ENCODE data around the gene KRT7. TPM values are rescaled to one million over a fixed set of nuclear protein-coding genes. Genes with fewer than 3 reads are reported as not detected.

Gene KRT7
- total RNA-seq (2014; rRNA removed; shearing (Covaris generic)) (not detected in 2 replicates), total RNA-seq (2022) (1.9 TPM in 1 of 2 replicates, not detected in the other), Bru-seq, nascent RNA (percentile 19 among the genes with signal in this experiment), BruChase-seq, experiment 1, labeled RNA remaining after a 6-hour chase (percentile 18 among the genes with signal in this experiment), BruChase-seq, experiment 2, labeled RNA remaining after a 2-hour chase (percentile 23 among the genes with signal in this experiment)
- long read RNA-seq: 0 reads

- Histone ChIP-seq H3K36me3 (ENCODE audit: insufficient read depth, low read length) (no peaks in the 10 kb centered on the region), H3K79me2 (ENCODE audit: insufficient read depth, low read depth, low read length) (no peaks in the 10 kb centered on the region)
- no TSS peak for BruUV-seq (replicated peaks)
Measured at GRCh38 chr12:52232674-52233461, at the start of gene KRT7. TSS of gene KRT7 (plus strand) at chr12:52233243. CDS start at chr12:52233297, 54 bp downstream.

GRCh38 chr12:52183544-52183910, 49.5 kb upstream of the KRT7 start:
- no peak overlapping the region for H3K4me3 ChIP-seq (ENCODE audit: low read depth, low read length, poor library complexity, severe bottlenecking)
- H3K9me2 ChIP-seq (ENCODE audit: insufficient read depth, low read length): no peaks in the 10 kb centered on the region
- H4K20me1 ChIP-seq (ENCODE audit: insufficient read depth, low read length): no peaks in the 10 kb centered on the region
- H3K4me2 ChIP-seq (ENCODE audit: low read length): no peak overlapping the region
- H2AFZ ChIP-seq (ENCODE audit: low read length): no peak overlapping the region
- H3K79me2 ChIP-seq (ENCODE audit: insufficient read depth, low read depth, low read length): no peaks in the 10 kb centered on the region
- intact Hi-C loops (cut with micrococcal nuclease; ENCODE audit: unreplicated experiment): no loop called here
- no peaks in the 10 kb centered on the region for H3K4me1 ChIP-seq (ENCODE audit: insufficient read depth, low read length, poor library complexity, severe bottlenecking)
- H3K9me3 ChIP-seq (ENCODE audit: low read length): no peaks in the 10 kb centered on the region
- no peak overlapping the region for H3K27ac ChIP-seq (ENCODE audit: low read depth, low read length, poor library complexity, severe bottlenecking)
- no peaks in the 10 kb centered on the region for H3K36me3 ChIP-seq (ENCODE audit: insufficient read depth, low read length)
- ChIA-PET CTCF (ENCODE audit: unreplicated experiment) (no interaction called here), POLR2A (no interaction called here)
- no peak for TF ChIP-seq CTCF (conservative IDR thresholded peaks at IDR 0.05; ENCODE audit: low read length)
- TF ChIP-seq EZH2phosphoT487 (IDR thresholded peaks at IDR 0.05; ENCODE audit: borderline replicate concordance, low read depth, low read length): no peak
- BruUV-seq (replicated peaks): no TSS peak
- no peak for DNase-seq (ENCODE audit: low spot score)

More at GRCh38 chr12:52232674-52233461, at the start of gene KRT7:
- H3K9me3 ChIP-seq (ENCODE audit: low read length): no peaks in the 10 kb centered on the region
- no peaks in the 10 kb centered on the region for H3K4me1 ChIP-seq (ENCODE audit: insufficient read depth, low read length, poor library complexity, severe bottlenecking)
- H3K4me3 ChIP-seq (ENCODE audit: low read depth, low read length, poor library complexity, severe bottlenecking): no peak within 1 kb of the TSS
- TF ChIP-seq EZH2phosphoT487 (IDR thresholded peaks at IDR 0.05; ENCODE audit: borderline replicate concordance, low read depth, low read length) (no peak), CTCF (conservative IDR thresholded peaks at IDR 0.05; ENCODE audit: low read length) (no peak)
- intact Hi-C loops (cut with micrococcal nuclease; ENCODE audit: unreplicated experiment): no loop called here
- H3K4me2 ChIP-seq (ENCODE audit: low read length): no peak within 1 kb of the TSS
- POLR2A ChIA-PET: interaction anchor here (0.6 kb wide), 1 partner anchor 125 kb away, joined by 3 read pairs; no protein-coding TSS in a partner anchor
- CTCF ChIA-PET (ENCODE audit: unreplicated experiment): interaction anchor here (0.6 kb wide), 1 partner anchor 9 kb away, joined by 3 read pairs; no protein-coding TSS in a partner anchor
- no peaks in the 10 kb centered on the region for H3K9me2 ChIP-seq (ENCODE audit: insufficient read depth, low read length)
- no peaks in the 10 kb centered on the region for H4K20me1 ChIP-seq (ENCODE audit: insufficient read depth, low read length)
- no peak within 1 kb of the TSS for H3K27ac ChIP-seq (ENCODE audit: low read depth, low read length, poor library complexity, severe bottlenecking)
- H2AFZ ChIP-seq (ENCODE audit: low read length): no peak within 1 kb of the TSS
- DNase-seq (ENCODE audit: low spot score): no peak

GRCh38 chr12:52183971-52184370, 49.1 kb upstream of the KRT7 start:
- intact Hi-C loops (cut with micrococcal nuclease; ENCODE audit: unreplicated experiment): no loop called here
- POLR2A ChIA-PET: no interaction called here
- H3K36me3 ChIP-seq (ENCODE audit: insufficient read depth, low read length): no peaks in the 10 kb centered on the region
- H3K9me3 ChIP-seq (ENCODE audit: low read length): no peaks in the 10 kb centered on the region
- no peaks in the 10 kb centered on the region for H3K79me2 ChIP-seq (ENCODE audit: insufficient read depth, low read depth, low read length)
- CTCF ChIA-PET (ENCODE audit: unreplicated experiment): no interaction called here
- no peak overlapping the region for H2AFZ ChIP-seq (ENCODE audit: low read length)
- H4K20me1 ChIP-seq (ENCODE audit: insufficient read depth, low read length): no peaks in the 10 kb centered on the region
- H3K4me1 ChIP-seq (ENCODE audit: insufficient read depth, low read length, poor library complexity, severe bottlenecking): no peaks in the 10 kb centered on the region
- H3K9me2 ChIP-seq (ENCODE audit: insufficient read depth, low read length): no peaks in the 10 kb centered on the region
- DNase-seq (ENCODE audit: low spot score): no peak
- H3K4me2 ChIP-seq (ENCODE audit: low read length): no peak overlapping the region
- no TSS peak for BruUV-seq (replicated peaks)
- TF ChIP-seq EZH2phosphoT487 (IDR thresholded peaks at IDR 0.05; ENCODE audit: borderline replicate concordance, low read depth, low read length) (no peak), CTCF (conservative IDR thresholded peaks at IDR 0.05; ENCODE audit: low read length) (no peak)
- no peak overlapping the region for H3K27ac ChIP-seq (ENCODE audit: low read depth, low read length, poor library complexity, severe bottlenecking)
- no peak overlapping the region for H3K4me3 ChIP-seq (ENCODE audit: low read depth, low read length, poor library complexity, severe bottlenecking)
